GM23248 (cell line): ENCODE measurements around the gene COL3A1.

ENCODE experiments used
- EZH2 ChIP-seq: fragments of 200-600 bp; sonication (generic); IDR thresholded peaks from 2 replicates; pipeline ENCODE4 v1.6.1; 2018; ENCODE audit warnings: antibody characterized with exemption, mild to moderate bottlenecking; ENCODE audit not compliant: insufficient read depth, poor library complexity, severe bottlenecking
- EZH2phosphoT487 ChIP-seq: fragments of 200-600 bp; sonication (generic); IDR thresholded peaks from 2 replicates; pipeline ENCODE4 v1.6.1; 2018; ENCODE audit warnings: antibody characterized with exemption, moderate library complexity, mild to moderate bottlenecking, low read depth; ENCODE audit not compliant: insufficient read depth

GRCh38 chr2:188966728-188967440 lies 7.3 kb upstream of the COL3A1 start:
- TF ChIP-seq EZH2phosphoT487 (no peak), EZH2 (no peak)
